ENCODE measurements around the gene SLC23A2. TPM values are rescaled to one million over a fixed set of nuclear protein-coding genes. Genes with fewer than 3 reads are reported as not detected.
A peak's percentile ranks its signal among the peaks of the same experiment; 100 is the strongest.
"Not testable (repeated sequence)": the region's sequence is repeated elsewhere in the genome, so short reads cannot be mapped to it uniquely, and the experiment has no call there.

The SLC23A2 gene
- polyA plus RNA-seq, 3 donors: 3.3 to 28.4 (median 6.4) TPM

DNA sequence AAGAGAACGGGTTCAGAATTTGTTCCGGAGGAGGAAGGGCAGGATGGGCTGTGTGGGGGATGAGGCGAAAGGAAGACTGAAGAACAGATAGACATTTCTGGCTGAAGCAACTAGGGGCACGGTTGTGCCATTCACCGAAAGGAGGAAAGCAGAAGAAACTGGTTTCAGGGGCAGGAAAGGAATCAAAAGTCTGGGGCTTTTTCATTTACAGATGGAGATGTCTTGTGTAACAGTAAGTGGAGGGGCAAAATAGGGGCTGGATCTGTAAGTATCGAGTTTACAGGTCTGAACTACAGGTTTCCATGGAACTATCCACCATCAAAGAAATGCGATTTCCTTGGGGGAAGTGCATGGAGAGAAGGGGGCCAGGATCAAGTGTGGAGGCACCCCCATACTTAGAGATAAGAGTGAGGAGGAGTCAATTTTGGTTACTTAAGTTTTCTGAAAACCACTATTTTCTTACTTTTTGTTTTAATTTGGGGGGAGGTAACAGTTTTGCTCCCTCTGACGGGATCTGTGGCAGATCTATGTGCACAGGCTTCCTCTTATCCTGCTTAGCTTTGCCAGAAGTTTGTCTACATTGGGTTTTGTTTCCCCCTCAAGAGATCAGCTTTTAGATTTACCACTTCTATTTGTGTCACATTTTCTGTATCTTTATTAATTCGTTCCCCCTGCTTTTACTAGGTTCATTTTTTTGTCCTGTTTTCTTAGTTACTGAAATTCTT is 120.1 kb downstream of the SLC23A2 start:
- Histone ChIP-seq H2AFZ (ENCODE audit: insufficient read depth, low read depth, low read length, poor library complexity, severe bottlenecking) (no peak overlapping the region), H3K79me2 (ENCODE audit: insufficient read depth, low read length) (no peaks in the 10 kb centered on the region), H4K20me1 (ENCODE audit: insufficient read depth, low read length) (peaks cover 12% of the 10 kb centered on the region), H3K27ac (ENCODE audit: low read depth in 1 of 2, low read length in 2 of 2) (no peak overlapping the region), H3K36me3 (replicated peaks in 1 of 2; ENCODE audit: control insufficient read depth in 1 of 2, insufficient read depth in 2 of 2, low read length in 2 of 2) (peaks cover 54 to 80% of the 10 kb centered on the region in 2 donors), H3K9ac (ENCODE audit: insufficient read depth, low read length, poor library complexity, severe bottlenecking) (no peak overlapping the region), H3K9me3 (replicated peaks in 1 of 2; ENCODE audit: control insufficient read depth in 1 of 2, insufficient read depth in 1 of 2, low read length in 2 of 2) (no peaks in the 10 kb centered on the region), H3K4me1 (ENCODE audit: control insufficient read depth in 1 of 2, insufficient read depth in 2 of 2, low read length in 2 of 2) (peaks cover 7 to 16% of the 10 kb centered on the region in 2 donors), H3K4me2 (replicated peaks; ENCODE audit: extremely low read depth, low read length, poor library complexity, severe bottlenecking) (no peak overlapping the region), H3K4me3 (replicated peaks in 1 of 3; ENCODE audit: low read depth in 2 of 3, low read length in 3 of 3) (no peak overlapping the region), H3K27me3 (ENCODE audit: control insufficient read depth in 2 of 2, insufficient read depth in 2 of 2, low read length in 2 of 2) (no peaks in the 10 kb centered on the region)
- H3K27me3 Mint-ChIP-seq (ENCODE audit: low read depth in 3 of 3): no peaks in the 10 kb centered on the region
- H3K4me3 Mint-ChIP-seq: no peak overlapping the region
- intact Hi-C loops (cut with micrococcal nuclease): no loop called here
- peak overlapping the region in 3 of 7 donors; percentile 16 to 39 (median 25) for H3K27ac Mint-ChIP-seq
- 1% methylated on average over 5 of the region's 9 CpGs for WGBS (ENCODE audit: insufficient coverage)
- H3K4me1 Mint-ChIP-seq: peaks cover 24% of the 10 kb centered on the region
- H3K9me3 Mint-ChIP-seq: peaks cover 0 to 2% (median 0%) of the 10 kb centered on the region in 7 donors
- DNase-seq: peak in 1 of 3 donors; percentile 3
- TF ChIP-seq, protein P1, sequence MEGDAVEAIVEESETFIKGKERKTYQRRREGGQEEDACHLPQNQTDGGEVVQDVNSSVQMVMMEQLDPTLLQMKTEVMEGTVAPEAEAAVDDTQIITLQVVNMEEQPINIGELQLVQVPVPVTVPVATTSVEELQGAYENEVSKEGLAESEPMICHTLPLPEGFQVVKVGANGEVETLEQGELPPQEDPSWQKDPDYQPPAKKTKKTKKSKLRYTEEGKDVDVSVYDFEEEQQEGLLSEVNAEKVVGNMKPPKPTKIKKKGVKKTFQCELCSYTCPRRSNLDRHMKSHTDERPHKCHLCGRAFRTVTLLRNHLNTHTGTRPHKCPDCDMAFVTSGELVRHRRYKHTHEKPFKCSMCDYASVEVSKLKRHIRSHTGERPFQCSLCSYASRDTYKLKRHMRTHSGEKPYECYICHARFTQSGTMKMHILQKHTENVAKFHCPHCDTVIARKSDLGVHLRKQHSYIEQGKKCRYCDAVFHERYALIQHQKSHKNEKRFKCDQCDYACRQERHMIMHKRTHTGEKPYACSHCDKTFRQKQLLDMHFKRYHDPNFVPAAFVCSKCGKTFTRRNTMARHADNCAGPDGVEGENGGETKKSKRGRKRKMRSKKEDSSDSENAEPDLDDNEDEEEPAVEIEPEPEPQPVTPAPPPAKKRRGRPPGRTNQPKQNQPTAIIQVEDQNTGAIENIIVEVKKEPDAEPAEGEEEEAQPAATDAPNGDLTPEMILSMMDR (IDR thresholded peaks at IDR 0.05): no peak
- peaks cover 80 to 85% of the 10 kb centered on the region in 2 donors for H3K36me3 Mint-ChIP-seq

DNA sequence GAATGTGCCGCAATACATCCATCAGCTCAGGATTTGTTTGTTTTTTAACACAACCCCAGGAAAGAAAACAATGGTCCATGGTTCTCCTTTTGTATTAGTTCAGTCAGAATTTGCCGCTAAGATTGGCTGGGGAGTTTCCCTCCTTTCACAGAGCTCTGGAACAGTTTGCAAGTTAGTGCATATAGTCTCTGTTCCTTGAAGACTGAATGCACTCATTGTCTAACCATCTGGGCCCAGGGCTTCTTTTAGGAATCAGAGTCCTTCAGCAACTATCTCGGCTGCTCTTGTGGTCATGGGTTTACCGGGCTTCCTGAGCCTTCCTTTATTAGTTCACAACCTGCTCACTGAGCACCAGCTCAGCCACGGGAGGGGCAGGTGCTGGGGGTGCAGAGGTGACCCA is 121.3 kb downstream of the SLC23A2 start:
- Histone ChIP-seq H3K27ac (ENCODE audit: low read depth in 1 of 2, low read length in 2 of 2) (no peak overlapping the region), H3K36me3 (replicated peaks in 1 of 2; ENCODE audit: control insufficient read depth in 1 of 2, insufficient read depth in 2 of 2, low read length in 2 of 2) (peaks cover 64 to 85% of the 10 kb centered on the region in 2 donors), H3K4me2 (replicated peaks; ENCODE audit: extremely low read depth, low read length, poor library complexity, severe bottlenecking) (no peak overlapping the region), H3K79me2 (ENCODE audit: insufficient read depth, low read length) (no peaks in the 10 kb centered on the region), H3K4me1 (ENCODE audit: control insufficient read depth in 1 of 2, insufficient read depth in 2 of 2, low read length in 2 of 2) (peaks cover 0 to 10% of the 10 kb centered on the region in 2 donors), H3K4me3 (replicated peaks in 1 of 3; ENCODE audit: low read depth in 2 of 3, low read length in 3 of 3) (no peak overlapping the region), H3K27me3 (ENCODE audit: control insufficient read depth in 2 of 2, insufficient read depth in 2 of 2, low read length in 2 of 2) (no peaks in the 10 kb centered on the region), H4K20me1 (ENCODE audit: insufficient read depth, low read length) (peaks cover 4% of the 10 kb centered on the region), H2AFZ (ENCODE audit: insufficient read depth, low read depth, low read length, poor library complexity, severe bottlenecking) (no peak overlapping the region), H3K9me3 (replicated peaks in 1 of 2; ENCODE audit: control insufficient read depth in 1 of 2, insufficient read depth in 1 of 2, low read length in 2 of 2) (no peaks in the 10 kb centered on the region), H3K9ac (ENCODE audit: insufficient read depth, low read length, poor library complexity, severe bottlenecking) (no peak overlapping the region)
- intact Hi-C loops (cut with micrococcal nuclease): no loop called here
- peak overlapping the region in 1 of 7 donors; percentile 28 for H3K27ac Mint-ChIP-seq
- H3K27me3 Mint-ChIP-seq (ENCODE audit: low read depth in 3 of 3): no peaks in the 10 kb centered on the region
- peaks cover 0 to 2% (median 0%) of the 10 kb centered on the region in 7 donors for H3K9me3 Mint-ChIP-seq
- H3K36me3 Mint-ChIP-seq: peaks cover 86 to 90% of the 10 kb centered on the region in 2 donors
- TF ChIP-seq, protein P1 (IDR thresholded peaks at IDR 0.05): no peak
- no peak for DNase-seq
- peaks cover 17% of the 10 kb centered on the region for H3K4me1 Mint-ChIP-seq
- 91% methylated on average over 2 of the region's 5 CpGs for WGBS (ENCODE audit: insufficient coverage)
- no peak overlapping the region for H3K4me3 Mint-ChIP-seq

DNA sequence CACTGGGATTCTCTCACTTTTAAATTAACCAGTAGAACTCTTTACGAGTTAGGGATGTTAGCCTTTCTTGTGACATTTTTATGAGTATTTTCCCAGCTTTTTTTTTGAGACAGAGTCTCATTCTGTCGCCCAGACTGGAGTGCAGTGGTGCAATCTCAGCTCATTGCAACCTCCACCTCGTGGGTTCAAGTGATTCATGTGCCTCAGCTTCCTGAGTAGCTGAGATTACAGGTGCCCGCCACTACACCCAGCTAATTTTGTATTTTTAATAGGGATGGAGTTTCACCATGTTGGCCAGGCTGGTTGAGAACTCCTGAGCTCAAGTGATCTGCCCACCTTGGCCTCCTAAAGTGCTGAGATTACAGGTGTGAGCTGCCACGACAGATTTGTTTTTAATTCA is 123.2 kb downstream of the SLC23A2 start:
- H3K9me3 ChIP-seq (replicated peaks in 1 of 2; ENCODE audit: control insufficient read depth in 1 of 2, insufficient read depth in 1 of 2, low read length in 2 of 2); H3K27ac ChIP-seq (ENCODE audit: low read depth in 1 of 2, low read length in 2 of 2); H3K4me1 ChIP-seq (ENCODE audit: control insufficient read depth in 1 of 2, insufficient read depth in 2 of 2, low read length in 2 of 2); H3K9ac ChIP-seq (ENCODE audit: insufficient read depth, low read length, poor library complexity, severe bottlenecking); H2AFZ ChIP-seq (ENCODE audit: insufficient read depth, low read depth, low read length, poor library complexity, severe bottlenecking); H3K4me2 ChIP-seq (replicated peaks; ENCODE audit: extremely low read depth, low read length, poor library complexity, severe bottlenecking); H3K4me3 ChIP-seq (replicated peaks in 1 of 3; ENCODE audit: low read depth in 2 of 3, low read length in 3 of 3); H3K27me3 Mint-ChIP-seq (ENCODE audit: low read depth in 3 of 3); H3K79me2 ChIP-seq (ENCODE audit: insufficient read depth, low read length); H4K20me1 ChIP-seq (ENCODE audit: insufficient read depth, low read length); H3K27ac Mint-ChIP-seq; H3K9me3 Mint-ChIP-seq; H3K27me3 ChIP-seq (ENCODE audit: control insufficient read depth in 2 of 2, insufficient read depth in 2 of 2, low read length in 2 of 2); intact Hi-C loops (cut with micrococcal nuclease); H3K4me3 Mint-ChIP-seq; DNase-seq: not testable (repeated sequence)
- Mint-ChIP-seq H3K36me3 (peaks cover 87 to 88% of the 10 kb centered on the region in 2 donors), H3K4me1 (peaks cover 17% of the 10 kb centered on the region)
- H3K36me3 ChIP-seq (replicated peaks in 1 of 2; ENCODE audit: control insufficient read depth in 1 of 2, insufficient read depth in 2 of 2, low read length in 2 of 2): peaks cover 66 to 85% of the 10 kb centered on the region in 2 donors
- WGBS (ENCODE audit: insufficient coverage): no CpG with 5 or more reads among the region's 5 CpGs
